ENCODE measurements around the gene TBCEL. TPM values are rescaled to one million over a fixed set of nuclear protein-coding genes. Genes with fewer than 3 reads are reported as not detected.

Gene TBCEL
- total and polyA plus RNA-seq, 2 donors (not counting 1 experiment from before 2014, with no cell fraction given), result 21.1 to 25.8 TPM

DNA sequence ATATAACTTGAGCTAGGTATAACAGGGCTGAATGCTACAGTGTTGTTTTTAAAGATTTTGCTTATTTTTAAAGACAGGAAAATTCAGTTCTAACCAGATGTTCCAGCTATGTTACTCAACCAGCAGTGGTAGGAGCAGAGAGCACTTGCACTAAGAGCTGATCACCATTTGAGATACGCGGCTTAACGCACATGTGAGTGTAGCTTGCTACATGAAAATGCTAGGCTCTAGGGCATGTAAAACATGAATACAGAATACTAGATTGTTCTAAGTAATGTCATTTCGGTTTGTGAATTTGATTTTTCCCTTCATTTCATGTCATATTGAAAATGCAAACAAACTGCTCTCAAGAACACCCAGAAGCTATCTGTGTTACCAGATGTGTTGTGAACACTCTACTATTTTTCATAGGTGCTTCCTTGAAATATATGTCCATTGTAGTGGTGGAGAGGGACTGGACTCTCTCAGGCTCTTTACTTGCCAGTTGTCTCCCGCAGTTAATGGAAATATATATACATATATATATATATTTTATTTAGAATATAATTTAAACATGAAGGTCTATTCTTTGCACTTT, 66.3 kb downstream of the TBCEL start:
- Histone ChIP-seq H3K79me2 (ENCODE audit: control insufficient read depth, insufficient read depth, low read length) (no peaks in the 10 kb centered on the region), H3K9ac (ENCODE audit: insufficient read depth, low read length) (no peak overlapping the region), H3K4me2 (ENCODE audit: extremely low read depth, insufficient read depth, low read length) (no peak overlapping the region), H3K27ac (ENCODE audit: insufficient read depth, low read length) (no peak overlapping the region), H3K4me3 (replicated peaks in 1 of 4; ENCODE audit: control extremely low read depth in 1 of 4, insufficient read depth in 1 of 4, low read depth in 3 of 4, low read length in 4 of 4) (no peak overlapping the region), H3K4me1 (ENCODE audit: control insufficient read depth, extremely low read depth, insufficient read depth, low read length) (no peaks in the 10 kb centered on the region), H2AFZ (ENCODE audit: low read length) (no peak overlapping the region), H3K27me3 (ENCODE audit: control insufficient read depth, insufficient read depth, low read length) (no peaks in the 10 kb centered on the region), H3K36me3 (ENCODE audit: control insufficient read depth, insufficient read depth, low read length) (no peaks in the 10 kb centered on the region), H3K9me3 (ENCODE audit: control insufficient read depth, insufficient read depth, low read depth, low read length) (no peaks in the 10 kb centered on the region), H4K20me1 (ENCODE audit: control insufficient read depth, extremely low read depth, insufficient read depth, low read length) (no peaks in the 10 kb centered on the region)
- DNase-seq (ENCODE audit: low read depth in 2 of 2), result no peak
- TF ChIP-seq EZH2 (IDR thresholded peaks at IDR 0.05; ENCODE audit: low read length, missing control alignments), result no peak
- TF ChIP-seq, protein P1, sequence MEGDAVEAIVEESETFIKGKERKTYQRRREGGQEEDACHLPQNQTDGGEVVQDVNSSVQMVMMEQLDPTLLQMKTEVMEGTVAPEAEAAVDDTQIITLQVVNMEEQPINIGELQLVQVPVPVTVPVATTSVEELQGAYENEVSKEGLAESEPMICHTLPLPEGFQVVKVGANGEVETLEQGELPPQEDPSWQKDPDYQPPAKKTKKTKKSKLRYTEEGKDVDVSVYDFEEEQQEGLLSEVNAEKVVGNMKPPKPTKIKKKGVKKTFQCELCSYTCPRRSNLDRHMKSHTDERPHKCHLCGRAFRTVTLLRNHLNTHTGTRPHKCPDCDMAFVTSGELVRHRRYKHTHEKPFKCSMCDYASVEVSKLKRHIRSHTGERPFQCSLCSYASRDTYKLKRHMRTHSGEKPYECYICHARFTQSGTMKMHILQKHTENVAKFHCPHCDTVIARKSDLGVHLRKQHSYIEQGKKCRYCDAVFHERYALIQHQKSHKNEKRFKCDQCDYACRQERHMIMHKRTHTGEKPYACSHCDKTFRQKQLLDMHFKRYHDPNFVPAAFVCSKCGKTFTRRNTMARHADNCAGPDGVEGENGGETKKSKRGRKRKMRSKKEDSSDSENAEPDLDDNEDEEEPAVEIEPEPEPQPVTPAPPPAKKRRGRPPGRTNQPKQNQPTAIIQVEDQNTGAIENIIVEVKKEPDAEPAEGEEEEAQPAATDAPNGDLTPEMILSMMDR (conservative IDR thresholded peaks at IDR 0.05 in 1 of 2, IDR thresholded peaks at IDR 0.05 in 1 of 2; ENCODE audit: low read depth in 1 of 2, low read length in 2 of 2), result no peak

DNA sequence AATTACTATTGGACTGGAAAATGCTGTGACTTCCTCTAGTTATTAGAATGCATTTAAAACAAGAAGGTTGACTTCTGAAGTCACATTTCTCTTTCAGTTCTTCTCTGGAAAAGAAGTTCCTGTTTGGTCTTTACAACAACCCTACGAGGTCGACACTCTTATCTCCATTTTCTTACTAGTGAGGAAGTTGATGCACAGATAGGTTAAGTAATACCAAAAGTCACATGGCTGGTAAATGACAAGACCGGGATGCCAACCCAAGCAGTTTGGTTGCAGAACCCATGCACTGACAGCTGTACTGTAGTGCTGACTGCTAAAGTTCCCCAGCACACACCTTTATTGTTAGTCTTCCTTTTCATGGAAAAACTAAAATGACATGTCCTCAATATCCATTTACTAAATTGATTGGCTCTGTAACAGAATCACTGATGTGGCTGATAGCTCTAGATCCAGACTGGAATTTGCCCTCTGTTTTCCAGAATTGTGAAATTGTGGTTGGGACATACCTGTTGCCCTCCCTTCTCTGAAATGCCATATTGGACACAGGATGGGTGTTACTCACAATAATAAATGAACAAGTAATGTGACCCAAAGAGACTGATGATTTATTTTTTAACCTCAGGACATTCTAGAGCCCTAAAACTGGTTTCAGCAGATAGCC, 67.7 kb downstream of the TBCEL start:
- Histone ChIP-seq H3K4me3 (replicated peaks in 1 of 4; ENCODE audit: control extremely low read depth in 1 of 4, insufficient read depth in 1 of 4, low read depth in 3 of 4, low read length in 4 of 4) (no peak overlapping the region), H2AFZ (ENCODE audit: low read length) (no peak overlapping the region), H3K9me3 (ENCODE audit: control insufficient read depth, insufficient read depth, low read depth, low read length) (no peaks in the 10 kb centered on the region), H3K79me2 (ENCODE audit: control insufficient read depth, insufficient read depth, low read length) (no peaks in the 10 kb centered on the region), H3K36me3 (ENCODE audit: control insufficient read depth, insufficient read depth, low read length) (no peaks in the 10 kb centered on the region), H3K4me1 (ENCODE audit: control insufficient read depth, extremely low read depth, insufficient read depth, low read length) (no peaks in the 10 kb centered on the region), H3K27me3 (ENCODE audit: control insufficient read depth, insufficient read depth, low read length) (no peaks in the 10 kb centered on the region), H3K4me2 (ENCODE audit: extremely low read depth, insufficient read depth, low read length) (no peak overlapping the region), H4K20me1 (ENCODE audit: control insufficient read depth, extremely low read depth, insufficient read depth, low read length) (no peaks in the 10 kb centered on the region), H3K9ac (ENCODE audit: insufficient read depth, low read length) (no peak overlapping the region), H3K27ac (ENCODE audit: insufficient read depth, low read length) (no peak overlapping the region)
- TF ChIP-seq EZH2 (IDR thresholded peaks at IDR 0.05; ENCODE audit: low read length, missing control alignments), result no peak
- TF ChIP-seq, protein P1 (conservative IDR thresholded peaks at IDR 0.05 in 1 of 2, IDR thresholded peaks at IDR 0.05 in 1 of 2; ENCODE audit: low read depth in 1 of 2, low read length in 2 of 2), result no peak
- DNase-seq (ENCODE audit: low read depth in 2 of 2), result no peak

DNA sequence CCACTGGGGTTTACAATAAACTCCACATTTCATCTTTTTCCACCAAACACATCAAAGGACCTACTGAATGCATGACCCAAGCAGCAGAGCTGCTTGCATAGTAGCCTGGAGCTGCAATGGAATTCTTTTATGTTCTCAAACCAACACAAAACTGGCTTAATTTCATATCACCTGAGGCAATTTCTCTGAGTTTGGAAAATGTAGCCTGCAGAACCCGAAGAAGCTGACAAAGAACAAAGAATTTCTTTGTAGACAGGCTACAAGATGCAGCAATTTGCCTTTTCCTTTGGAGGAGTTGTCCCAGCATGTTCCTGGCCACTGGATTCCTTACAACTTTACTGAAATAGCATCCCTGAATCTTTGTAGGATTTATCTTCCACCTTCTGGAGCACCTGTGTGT, 71.7 kb downstream of the TBCEL start:
- Histone ChIP-seq H3K27ac (ENCODE audit: insufficient read depth, low read length) (no peak overlapping the region), H2AFZ (ENCODE audit: low read length) (no peak overlapping the region), H3K4me1 (ENCODE audit: control insufficient read depth, extremely low read depth, insufficient read depth, low read length) (no peaks in the 10 kb centered on the region), H3K4me2 (ENCODE audit: extremely low read depth, insufficient read depth, low read length) (no peak overlapping the region), H3K36me3 (ENCODE audit: control insufficient read depth, insufficient read depth, low read length) (no peaks in the 10 kb centered on the region), H3K9ac (ENCODE audit: insufficient read depth, low read length) (no peak overlapping the region), H3K4me3 (replicated peaks in 1 of 4; ENCODE audit: control extremely low read depth in 1 of 4, insufficient read depth in 1 of 4, low read depth in 3 of 4, low read length in 4 of 4) (no peak overlapping the region), H3K9me3 (ENCODE audit: control insufficient read depth, insufficient read depth, low read depth, low read length) (no peaks in the 10 kb centered on the region), H3K79me2 (ENCODE audit: control insufficient read depth, insufficient read depth, low read length) (no peaks in the 10 kb centered on the region), H3K27me3 (ENCODE audit: control insufficient read depth, insufficient read depth, low read length) (peaks cover 3% of the 10 kb centered on the region), H4K20me1 (ENCODE audit: control insufficient read depth, extremely low read depth, insufficient read depth, low read length) (no peaks in the 10 kb centered on the region)
- TF ChIP-seq, protein P1 (conservative IDR thresholded peaks at IDR 0.05 in 1 of 2, IDR thresholded peaks at IDR 0.05 in 1 of 2; ENCODE audit: low read depth in 1 of 2, low read length in 2 of 2), result no peak
- TF ChIP-seq EZH2 (IDR thresholded peaks at IDR 0.05; ENCODE audit: low read length, missing control alignments), result no peak
- no peak for DNase-seq (ENCODE audit: low read depth in 2 of 2)
